Left kidney (tissue), 2 donors: ENCODE data around the gene OR6B2. TPM values are rescaled to one million over a fixed set of nuclear protein-coding genes. Genes with fewer than 3 reads are reported as not detected.

Experiments used
- DNase-seq: peaks from one replicate; pipeline ENCODE4 v3.0.0-alpha.2; 2013
- polyA plus RNA-seq: library from polyadenylated mRNA; unstranded; fragments of 120-200 nt; gene quantifications from one replicate; pipeline ENCODE4 v1.2.1, GENCODE V29; 2013; ENCODE audit not compliant: insufficient read length

The OR6B2 gene
- polyA plus RNA-seq, 1 donor: not detected

DNA sequence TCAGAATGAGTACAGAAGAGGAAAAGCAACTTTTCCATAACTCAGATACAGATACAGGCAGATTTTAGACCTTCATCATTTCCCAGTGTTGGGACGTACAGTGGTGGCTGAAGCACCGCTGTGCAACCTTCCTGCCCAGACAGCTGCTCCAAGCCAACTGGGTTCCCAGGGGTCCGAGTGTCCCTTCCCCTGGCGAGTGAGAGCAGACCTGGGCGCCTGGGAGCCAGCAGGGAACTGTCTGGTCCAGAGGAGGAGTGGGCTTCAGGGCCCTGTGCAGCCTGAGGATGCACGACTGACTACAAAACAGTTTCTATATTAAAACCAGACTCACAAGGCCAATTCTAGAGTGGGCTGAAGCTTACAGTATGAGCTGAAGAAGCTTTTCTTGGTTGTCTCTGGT, 11.1 kb upstream of the OR6B2 start:
- no peak for DNase-seq

GRCh38 chr2:240037358-240037757, 7.1 kb upstream of the OR6B2 start:
- DNase-seq: peak; percentile 22

DNA sequence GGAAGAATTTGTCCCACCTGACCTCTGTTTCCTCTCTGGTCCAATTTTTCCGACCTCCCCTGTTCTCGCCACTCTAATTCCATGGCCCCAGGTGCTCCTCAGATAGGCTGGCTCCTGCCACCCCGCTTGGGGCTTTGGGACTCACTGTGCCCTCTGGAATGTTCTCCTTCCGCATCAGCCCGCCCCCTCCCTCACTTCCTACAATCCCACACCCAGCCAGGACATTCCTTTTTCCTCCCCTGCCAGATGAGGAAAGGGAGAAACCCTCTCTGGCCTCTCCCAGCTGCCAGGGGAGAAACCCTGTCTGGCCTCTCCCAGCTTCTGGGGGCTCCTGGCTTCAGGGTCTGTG, 3.1 kb upstream of the OR6B2 start:
- no peak for DNase-seq

DNA sequence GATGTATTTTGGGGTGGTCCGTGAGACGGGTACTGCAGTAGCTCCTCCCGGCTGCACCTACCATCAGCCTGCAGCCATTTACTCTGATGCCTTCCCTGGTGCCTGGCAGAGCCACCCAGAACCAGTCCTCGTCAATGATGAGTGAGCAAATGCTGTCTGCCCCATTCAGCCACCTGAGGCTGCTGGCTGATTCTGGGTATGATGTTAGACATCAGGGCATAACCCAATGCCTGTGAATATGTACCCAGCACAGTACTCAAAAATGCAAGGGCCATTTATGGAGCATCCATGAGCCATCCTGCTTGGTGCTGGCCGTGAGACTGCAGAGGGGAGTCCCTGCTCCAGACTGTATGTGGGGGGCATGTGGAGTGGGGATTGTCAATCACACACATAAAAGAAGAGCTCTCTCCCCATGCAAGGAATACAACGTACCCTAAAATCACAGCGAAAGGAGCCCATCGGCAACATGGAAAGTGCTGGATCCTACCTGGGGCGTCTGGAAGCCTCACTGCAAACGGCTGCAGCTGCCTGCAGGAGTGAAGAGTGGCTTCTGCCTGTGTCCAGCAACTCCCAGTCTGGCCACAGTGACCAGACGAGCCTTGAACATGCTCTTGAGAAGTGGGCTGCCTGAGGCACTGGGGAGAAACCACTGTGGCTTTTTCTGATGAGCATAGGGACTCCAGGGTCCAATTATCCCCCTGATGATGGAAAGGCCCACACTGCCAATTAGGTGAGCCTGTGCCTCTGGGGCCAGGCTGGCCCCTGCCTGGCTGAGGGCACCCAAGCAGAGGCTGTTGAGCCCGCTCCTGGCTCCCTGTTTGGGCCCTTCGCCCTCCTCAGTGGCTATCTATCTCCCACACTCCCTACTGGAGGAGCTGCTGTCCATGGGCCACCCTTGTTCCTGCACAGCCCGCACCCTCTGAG, 2.4 kb upstream of the OR6B2 start:
- DNase-seq: no peak

DNA sequence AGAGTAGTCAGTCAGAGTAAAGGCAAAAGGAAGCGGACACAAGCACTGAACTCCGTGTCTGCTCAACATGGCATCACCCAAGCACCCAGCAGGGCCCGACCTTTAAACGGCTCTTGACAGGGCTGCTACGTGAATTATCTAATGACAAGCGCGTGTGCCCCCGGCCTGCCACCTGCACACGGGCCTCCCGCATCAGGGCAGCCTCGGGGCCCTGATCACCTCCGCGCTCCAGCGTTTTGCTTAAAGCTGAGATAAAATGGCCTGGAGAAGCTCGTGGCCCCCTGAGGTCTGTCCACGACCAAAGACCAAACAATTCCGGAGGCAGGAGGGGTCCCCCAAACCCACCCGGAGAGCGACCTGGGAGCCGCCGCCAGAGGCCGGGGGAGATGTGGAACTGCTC, 5.5 kb downstream of the OR6B2 start:
- DNase-seq: no peak

DNA sequence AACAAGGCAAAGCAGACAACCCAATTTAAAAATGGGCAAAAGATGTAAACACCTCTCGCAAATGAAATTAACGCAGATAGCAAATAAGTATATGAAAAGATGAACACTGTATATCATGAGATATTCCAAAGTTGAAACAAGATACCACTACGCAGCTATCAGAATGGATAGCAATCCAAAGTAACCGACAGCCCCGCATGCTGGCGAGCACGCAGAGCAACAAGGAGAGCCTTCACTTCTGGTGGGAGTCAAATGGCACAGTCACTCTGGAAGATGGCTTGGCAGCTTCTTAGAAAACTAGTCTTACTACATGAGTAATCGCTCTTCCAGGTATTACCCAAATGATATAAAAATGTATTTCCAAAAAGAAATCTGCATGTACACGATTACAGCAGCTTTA, 6.4 kb downstream of the OR6B2 start:
- DNase-seq: no peak

DNA sequence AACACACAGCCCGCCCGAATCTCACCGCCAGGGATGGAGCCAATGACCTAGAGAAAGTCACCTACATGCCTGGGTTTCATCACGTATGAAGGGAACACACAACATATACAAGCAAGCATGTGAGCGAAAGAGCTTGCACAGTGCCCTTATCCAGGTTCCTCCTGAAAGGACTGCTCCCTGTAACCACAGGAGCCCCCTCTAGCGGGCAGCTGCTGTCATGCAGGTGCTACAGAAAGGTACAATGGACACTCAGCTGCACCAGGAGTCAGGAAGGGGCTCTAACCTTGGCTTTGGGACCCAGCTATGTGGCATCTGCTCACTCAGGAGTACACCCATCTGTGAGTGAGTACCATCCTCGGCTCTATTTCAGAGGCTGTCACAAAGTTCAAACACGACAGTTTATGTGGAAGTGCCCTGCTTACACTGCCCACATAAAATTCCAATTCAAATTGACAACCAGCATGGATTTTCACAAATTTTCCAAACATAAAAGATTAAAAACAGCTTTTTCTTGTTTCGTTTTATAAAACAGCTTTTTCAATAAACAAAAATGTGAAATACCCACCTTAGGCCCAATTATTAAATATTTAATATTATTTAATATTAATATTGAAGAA, 8.6 kb downstream of the OR6B2 start:
- DNase-seq: peak; percentile 47

GRCh38 chr2:240018071-240018750, 12.0 kb downstream of the OR6B2 start:
- DNase-seq: no peak

DNA sequence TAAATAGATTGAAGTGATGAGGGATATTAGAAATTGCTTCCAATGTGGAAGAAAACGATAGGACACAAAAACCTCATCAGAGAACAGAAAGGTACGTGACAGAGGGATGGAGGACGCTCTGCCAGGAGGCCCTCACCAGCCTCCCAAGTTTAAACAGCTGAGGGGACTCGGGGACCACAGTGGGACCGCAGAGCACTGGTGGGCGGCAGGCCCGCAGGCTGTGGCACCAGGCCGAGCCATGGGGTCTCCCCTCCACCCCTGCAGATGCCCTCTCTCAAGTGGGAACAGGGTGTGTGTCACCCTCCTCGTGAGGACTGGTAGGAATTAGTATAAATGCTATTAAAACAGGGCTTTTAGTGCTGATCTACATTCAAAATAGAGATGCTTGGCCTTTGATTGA, 15.9 kb downstream of the OR6B2 start:
- DNase-seq: no peak

GRCh38 chr2:240013343-240013742, 16.9 kb downstream of the OR6B2 start:
- DNase-seq: no peak

GRCh38 chr2:240002983-240003382, 27.2 kb downstream of the OR6B2 start:
- no peak for DNase-seq

DNA sequence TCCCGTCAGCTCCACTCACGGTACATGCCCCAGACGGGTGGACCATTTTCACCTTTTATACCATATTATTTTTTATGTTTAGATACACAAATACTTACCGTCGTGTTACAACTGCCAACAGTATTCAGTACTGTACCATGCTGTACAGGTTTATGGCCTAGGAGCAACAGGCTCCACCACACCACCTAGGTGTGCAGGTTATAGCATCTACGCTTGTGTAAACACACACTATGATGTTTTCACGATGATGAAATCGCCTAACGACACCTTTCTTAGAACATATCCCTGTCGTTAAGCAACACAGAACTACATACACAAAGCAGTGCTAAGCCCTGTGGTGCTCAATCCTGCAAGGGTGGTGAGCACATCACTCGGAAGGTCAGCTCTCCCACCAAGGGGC, 29.6 kb downstream of the OR6B2 start:
- no peak for DNase-seq

DNA sequence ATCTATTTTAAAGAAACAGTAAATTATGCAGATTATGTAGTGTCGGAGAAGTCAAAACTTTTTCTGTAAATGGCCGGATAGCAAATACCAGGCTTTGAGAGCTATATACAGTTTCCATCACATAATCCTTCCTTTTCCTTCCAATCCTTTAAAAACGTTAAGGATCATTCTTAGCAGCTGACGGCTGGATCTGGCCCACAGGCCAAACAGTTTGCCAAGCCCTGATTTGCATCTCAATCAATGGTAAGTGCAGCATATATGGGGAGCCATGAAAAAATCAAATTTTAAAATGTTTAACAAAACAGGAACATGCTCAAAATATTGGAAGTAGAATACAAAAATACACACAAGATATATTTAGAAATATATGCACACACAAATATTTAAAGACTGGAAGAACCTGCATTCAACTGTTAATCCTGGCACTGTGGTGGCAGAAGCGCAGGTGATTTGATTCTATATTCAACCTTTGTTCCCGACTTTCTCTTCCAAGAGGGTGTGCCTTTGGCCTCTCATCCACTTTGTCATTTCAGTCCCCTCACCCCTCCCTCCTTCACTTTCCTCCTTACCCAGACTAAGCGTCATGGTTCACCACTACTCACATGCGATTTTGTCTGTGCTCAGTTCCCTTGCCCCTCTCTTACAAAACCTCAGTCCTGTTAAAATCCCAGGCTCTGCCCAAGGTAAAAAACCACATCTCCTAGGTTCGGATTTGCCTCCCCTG, 32.4 kb downstream of the OR6B2 start:
- DNase-seq: no peak

- no peak for DNase-seq
Observed at GRCh38 chr2:239994086-239994485, 36.1 kb downstream of the OR6B2 start.

GRCh38 chr2:239993291-239993690, 36.9 kb downstream of the OR6B2 start:
- no peak for DNase-seq

- peak; percentile 54 for DNase-seq
Observed at GRCh38 chr2:239991689-239992314, 38.4 kb downstream of the OR6B2 start.

DNA sequence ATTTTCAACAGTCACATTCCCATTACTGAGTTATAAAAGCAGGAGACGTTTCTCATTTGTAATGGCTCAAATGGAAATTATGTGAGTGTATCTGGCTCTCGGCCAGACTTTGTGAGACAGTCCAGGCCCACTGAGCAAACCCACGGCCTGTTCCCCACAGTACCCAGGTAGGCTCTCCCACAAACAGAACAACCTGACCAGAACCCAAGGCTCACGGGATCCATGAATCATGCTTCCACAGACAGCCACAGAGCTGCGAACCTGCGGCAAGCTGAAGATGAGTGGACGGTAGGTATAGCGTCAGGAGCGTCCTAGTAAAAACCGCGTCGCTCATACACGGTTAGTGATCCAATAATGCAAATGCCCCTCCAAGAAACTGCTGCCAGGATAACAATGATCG, 39.3 kb downstream of the OR6B2 start:
- DNase-seq: no peak

- DNase-seq: no peak
Observed at GRCh38 chr2:239985356-239985755, 44.9 kb downstream of the OR6B2 start.

GRCh38 chr2:239984421-239985194, 45.6 kb downstream of the OR6B2 start:
- DNase-seq: no peak

- no peak for DNase-seq
Observed at GRCh38 chr2:239983004-239983778, 47.0 kb downstream of the OR6B2 start.
